Ecto neural progenitor cell (in vitro differentiated cells): ENCODE results near the gene WFDC12.
"Not testable (repeated sequence)": the region's sequence is repeated elsewhere in the genome, so short reads cannot be mapped to it uniquely, and the experiment has no call there.

Experiments used
- DNase-seq: peaks from one replicate; pipeline ENCODE4 v3.0.0-alpha.2; 2018; ENCODE audit warnings: low spot score

Gene WFDC12, protein sequence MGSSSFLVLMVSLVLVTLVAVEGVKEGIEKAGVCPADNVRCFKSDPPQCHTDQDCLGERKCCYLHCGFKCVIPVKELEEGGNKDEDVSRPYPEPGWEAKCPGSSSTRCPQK

DNA sequence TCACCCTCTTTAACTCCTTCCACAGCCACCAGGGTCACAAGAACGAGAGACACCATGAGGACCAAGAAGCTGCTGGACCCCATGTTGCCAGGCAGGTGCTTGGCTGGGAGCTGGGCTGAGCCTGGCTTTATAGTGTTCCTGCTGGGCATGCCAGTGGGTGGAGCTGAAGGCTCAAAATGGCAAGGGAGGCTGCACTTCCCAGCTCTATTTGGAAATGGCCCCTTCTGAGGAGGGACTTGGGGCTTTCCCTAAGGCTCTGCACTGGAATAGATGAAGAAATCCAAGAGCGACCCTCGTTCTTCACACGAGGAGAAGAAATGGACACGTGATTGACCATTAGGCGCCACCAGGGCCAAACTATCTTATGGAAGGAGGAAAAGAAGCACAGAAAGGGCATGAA lies at the start of gene WFDC12:
Gene WFDC12 (minus strand): TSS at position 101 of the 400 bp plus-strand sequence. CDS start 18 bp downstream, at position 83.
- DNase-seq: no peak

DNA sequence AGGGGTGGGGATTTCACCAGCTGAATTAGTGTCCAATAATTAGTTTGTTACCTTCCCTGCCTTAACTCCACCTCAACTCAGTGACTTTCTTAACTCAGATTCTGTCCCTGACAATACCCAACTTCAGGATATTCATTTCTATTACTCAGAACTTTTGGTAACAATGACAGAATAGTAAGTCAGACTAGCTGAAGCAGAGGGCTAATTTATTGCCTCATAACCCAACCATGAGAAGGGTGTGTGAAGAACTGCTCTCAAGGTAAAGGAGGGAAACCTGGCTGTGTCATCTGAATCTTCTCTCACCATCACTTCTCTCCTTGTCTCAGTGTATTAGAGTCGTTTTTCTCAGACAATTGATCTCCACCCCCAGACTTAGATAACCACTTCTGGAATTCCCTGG lies 49.3 kb upstream of the WFDC12 start:
- DNase-seq: no peak

DNA sequence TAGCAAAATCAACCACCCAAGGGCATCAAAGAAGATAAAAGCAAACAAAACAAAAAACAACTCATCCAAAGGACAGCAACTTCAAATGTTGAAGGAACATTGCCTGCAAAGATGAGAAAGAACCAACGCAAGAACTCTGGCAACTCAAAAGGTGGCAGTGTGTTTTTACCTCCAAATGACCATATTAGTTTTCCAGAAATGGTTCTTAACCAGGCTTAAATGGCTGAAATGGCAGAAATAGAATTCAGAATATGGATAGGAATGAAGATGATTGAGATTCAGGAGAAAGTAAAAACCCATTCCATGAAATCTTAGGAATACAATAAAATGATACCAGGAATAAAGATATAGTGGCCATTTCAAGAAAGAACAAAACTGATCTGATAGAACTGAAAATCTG lies 40.6 kb upstream of the WFDC12 start:
- DNase-seq: no peak

DNA sequence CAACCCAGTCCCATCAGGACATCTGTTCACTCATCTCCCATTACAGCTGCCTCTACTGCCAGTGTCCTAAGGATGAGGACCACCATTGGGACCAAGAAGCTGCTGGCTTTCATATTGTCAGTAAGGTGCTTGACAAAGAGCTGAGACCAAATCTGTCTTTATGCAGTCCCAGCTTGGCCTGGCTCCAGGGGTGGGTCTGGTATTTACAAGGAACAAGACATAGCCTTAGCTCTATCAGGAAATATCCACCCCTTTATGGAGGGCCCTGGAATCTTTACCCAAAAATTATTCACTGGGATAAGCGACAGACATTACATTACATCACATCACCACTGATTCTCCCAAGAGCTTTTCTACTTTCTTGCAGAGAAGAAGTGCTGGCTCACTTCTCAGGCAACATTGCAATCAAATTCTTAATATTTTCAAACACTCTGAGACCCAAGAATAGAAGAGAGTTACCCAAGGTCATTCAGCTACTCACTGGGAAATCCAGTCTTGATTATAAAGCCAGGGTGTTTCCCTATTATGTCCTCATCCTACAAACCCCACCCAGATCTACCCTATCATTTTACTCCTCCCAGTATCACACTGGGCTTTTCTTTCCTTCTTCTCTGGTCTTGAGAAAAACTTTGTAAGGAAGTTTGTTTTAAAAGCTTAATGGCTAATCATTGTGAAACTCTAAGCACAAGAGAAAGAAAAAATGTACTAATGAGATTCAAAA lies 39.0 kb upstream of the WFDC12 start:
- DNase-seq: no peak

DNA sequence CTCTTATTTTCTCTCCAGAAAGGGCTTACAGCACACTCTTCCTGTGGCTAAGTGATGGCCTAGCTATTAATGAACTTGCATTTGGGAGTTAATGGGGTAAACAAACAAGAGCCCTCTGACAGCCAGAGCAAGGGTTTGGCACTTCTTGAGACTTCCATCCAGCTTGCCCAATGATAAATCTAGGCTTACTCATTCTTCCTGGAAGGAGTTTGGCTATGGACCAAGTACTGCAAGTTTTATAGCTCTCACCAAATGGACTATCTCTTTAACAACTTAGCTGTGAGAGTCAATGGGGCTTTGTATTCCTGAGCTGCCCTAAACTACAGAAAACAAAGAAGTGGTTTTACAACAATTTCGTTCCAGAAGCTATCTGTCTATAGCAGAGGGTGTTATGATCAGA lies 33.7 kb upstream of the WFDC12 start:
- no peak for DNase-seq

DNA sequence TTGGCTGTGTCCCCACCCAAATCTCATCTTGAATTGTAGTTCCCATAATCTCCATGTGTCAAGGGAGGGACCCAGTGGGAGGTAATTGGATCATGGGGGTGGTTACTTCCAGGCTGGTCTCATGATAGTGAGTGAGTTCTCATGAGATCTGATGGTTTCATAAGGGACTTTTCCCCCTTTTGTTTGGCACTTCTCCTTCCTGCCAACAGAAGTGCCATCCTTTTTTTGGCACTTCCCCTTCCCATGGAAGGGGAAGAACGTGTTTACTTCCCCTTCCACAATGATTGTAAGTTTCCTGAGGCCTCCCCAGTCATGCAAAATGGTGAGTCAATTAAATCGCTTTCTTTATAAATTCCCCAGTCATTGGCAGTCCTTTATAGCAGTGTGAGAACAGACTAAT lies 32.4 kb upstream of the WFDC12 start:
- DNase-seq: no peak

DNA sequence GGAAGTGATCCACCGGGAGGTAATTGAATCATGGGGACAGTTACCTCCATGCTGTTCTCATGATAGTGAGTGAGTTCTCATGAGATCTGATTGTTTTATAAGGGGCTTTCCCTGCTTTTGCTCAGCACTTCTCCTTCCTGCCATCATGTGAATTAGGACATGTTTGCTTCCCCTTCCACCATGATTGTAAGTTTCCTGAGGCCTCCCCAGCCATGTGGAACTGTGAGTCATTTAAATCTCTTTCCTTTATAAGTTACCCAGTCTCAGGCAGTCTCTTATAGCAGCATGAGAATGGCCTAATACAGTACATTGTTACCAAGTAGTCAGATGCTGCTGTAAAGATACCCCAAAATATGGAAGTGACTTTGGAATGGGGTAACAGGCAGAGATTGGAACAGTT lies 30.5 kb upstream of the WFDC12 start:
- not testable (repeated sequence) for DNase-seq

DNA sequence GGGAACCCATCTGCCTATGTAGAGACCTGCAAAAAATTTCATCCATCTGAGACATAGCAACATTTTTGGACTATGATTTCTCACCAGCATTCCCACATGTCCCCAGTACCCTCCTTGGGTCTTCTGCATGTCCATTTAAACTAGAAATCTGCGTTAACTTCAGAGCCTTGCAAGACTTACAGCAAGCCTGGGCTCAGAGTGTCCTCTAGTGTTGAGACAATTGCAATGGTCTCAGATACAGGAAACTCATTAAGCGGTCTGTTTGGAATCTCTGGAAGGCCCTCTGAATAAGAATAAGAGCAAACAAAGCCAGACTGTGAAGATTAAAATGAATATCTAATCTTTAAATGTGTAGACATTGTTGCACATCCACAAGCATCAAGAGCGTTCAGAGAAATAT lies 29.9 kb upstream of the WFDC12 start:
- no peak for DNase-seq

DNA sequence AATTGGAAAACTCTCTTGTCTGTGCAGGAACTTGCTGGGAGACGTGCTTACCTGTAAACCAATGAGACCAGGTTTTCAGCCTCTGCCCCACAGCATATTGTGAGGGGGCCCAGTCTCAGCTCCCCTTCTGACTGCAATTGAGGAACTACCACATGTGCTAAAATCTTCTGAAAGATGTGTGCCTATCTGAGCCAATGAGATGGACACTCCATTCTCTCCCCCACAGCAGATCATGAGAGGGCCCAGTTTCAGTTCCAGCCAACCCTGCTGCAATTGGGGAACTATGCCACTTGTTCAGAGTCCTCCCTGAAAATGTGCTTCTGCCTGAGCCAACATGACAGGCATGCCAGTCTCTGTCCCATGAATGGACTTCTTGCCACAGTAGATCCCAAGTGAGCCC lies 29.5 kb upstream of the WFDC12 start:
- no peak for DNase-seq

DNA sequence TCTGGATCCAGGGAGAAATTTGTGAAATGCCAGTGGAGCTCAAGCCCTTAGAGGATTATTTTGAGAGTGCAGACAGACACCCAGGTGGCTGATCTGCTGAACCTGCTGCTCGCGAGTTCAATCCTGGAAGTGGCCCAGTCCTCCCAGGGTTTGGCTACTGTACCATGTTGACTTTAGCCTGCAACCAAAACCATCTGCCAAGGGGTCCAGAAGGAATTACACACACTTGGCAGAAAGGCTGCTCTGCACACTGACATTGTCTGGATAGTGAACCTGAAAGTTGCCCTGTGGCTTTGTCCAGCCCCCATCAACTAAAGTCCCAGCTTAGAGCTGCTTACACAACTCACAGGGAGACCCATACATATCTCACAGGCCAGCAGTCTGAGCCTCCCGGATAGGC lies 28.9 kb upstream of the WFDC12 start:
- DNase-seq: no peak

DNA sequence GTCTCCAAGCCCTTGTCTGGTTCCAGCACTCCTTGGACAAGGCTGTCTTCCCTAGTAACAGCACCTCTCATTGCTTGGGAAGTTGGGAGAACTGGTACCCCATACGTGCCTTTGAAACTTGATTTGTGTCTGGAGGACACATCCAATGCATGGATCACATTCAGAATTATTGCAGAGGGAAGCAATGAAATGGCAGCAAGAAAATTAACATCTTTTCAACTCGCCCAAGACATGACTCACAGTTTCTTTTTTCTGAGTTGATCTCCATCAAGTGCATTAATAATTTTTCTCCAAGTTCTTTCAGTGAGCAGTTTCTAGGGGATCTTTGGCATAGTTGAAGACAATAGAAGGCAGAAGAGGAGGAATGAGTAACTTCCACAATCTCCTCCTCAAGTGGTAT lies 28.1 kb upstream of the WFDC12 start:
- no peak for DNase-seq

DNA sequence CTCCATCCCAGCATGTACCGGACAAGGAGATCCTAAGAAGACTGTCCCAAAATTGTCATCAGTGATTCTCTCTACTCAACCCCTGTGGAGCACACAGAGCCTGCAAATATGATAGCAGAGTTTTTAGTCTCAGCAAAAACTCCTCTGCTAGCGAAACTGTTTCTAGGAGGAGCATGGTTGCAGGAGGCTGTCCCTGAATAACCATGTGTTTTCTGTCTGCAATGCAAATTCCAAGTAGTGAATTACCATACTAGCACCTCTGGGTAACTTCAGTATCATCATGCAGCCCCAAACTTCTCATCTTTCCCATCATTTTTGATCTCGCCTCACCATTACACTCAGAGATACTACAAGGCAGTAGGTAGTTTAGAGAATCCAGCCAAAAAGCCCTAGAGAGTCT lies 24.8 kb upstream of the WFDC12 start:
- no peak for DNase-seq

DNA sequence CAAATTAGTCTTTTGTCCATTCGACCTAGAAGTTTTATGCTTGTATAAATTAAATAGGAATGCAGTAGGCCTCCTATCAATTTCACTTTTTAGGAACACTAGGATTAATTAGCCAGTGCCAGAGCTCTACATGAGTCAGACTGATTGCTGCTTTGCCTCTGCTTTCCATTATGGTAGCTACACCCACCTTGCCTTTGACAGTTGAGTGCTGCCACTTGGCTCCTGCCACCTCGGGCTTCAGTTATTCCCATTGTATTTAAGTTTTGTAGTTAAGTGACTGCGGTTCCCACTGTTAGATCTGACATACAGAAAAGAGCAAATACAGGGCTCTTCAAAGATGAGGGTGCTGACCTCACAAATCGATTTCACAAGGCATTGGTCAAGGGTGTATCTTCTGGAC lies 16.6 kb upstream of the WFDC12 start:
- DNase-seq: no peak

DNA sequence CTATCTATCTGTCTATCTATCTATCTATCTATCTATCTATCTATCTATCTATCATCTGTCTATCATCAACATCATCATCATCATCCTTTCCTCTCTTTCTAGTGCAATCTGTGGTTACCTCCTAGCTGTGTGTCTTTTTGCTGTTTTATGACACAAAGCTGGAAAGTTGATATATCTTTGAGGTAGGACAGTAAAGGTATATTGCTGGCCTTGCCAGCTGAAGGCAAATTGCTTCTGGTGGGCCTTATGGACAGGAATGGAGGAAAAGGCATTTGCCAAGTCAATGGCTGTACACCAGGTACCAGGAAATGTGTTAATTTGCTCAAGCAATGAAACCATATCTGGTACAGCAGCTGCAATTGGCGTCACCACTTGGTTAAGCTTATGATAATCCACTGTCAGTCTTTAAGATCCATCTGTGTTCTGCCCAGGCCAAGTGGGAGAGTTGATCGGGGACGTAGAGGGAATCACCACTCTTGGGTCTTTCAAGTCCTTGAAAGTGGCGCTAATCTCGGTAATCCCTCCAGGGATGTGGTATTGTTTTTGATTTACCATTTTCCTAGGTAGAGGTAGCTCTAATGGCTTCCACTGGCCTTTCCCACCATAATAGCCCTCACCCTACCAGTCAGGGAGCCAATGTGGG lies 15.6 kb upstream of the WFDC12 start:
- not testable (repeated sequence) for DNase-seq

DNA sequence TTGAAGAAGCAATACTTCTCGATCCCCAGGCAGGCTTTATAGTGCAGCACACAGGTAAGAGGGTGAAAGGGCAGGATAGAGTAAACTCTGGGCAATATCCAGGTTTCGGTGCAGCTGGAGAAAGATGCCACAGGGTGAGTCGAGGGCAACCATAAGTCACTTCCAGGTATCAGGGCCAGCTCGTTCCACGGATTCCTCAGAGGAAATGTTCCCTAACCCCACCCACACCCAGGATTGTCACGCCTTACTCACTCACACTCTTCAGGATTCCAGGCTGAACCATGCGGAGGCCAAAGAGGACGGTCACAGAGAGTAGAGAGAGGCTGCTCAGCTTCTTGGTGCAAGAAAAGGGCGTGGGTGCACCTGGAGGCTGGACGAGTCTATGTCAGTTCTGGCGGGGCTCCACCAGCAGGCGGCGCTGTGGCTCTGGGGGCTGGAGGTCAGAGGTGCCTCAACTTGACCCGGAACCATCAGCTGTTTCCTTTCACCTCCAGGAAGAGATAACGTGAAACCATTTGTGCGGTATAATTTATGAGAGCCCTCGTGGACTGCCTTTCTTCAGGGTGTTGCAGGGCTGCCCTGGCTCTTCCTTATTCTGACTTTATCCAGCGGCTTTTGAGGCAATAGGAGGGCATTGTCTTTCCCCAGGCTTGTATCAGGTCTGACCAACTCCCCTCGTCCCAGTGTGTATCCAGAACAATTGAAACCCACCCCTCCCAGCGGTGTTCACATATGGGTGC lies 14.5 kb upstream of the WFDC12 start:
- peak; percentile 80 for DNase-seq

DNA sequence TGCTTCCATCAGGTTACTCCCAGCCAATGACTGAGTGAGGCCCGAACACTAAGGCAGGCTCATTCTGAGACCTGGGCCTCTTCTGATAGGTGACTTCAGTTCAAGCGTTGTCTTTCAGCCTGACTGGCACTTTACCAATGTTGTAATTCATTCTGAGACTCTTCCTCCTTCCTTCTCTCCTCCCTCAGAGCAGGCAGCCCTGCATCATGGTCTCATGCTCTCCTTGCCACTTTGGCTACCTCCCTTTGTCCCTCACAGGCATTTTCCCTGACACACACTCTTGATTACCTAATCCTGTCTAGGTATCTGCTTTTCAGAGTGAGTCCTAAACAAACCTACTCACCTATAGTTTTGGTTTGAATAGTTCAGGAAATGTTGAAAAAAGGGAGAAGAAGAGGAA lies 12.6 kb upstream of the WFDC12 start:
- no peak for DNase-seq

DNA sequence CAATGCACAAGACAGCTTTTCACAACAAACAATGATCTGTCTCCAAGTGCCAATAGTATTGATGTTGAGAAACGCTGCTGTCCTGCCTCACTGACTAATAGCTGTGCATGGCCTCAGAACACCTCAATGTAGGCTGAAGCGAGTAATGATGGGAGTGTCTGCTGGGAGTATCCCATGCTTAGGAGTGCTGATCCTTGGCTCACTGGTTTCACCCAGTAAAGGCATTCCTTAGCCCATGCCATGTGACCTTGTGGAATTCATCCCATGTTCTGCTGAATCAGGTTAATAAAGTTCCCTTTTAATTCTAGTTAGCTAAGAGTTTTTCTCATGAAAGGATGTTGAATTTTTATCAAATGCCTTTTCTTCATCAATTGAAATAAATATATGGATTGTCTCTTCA lies 3.8 kb upstream of the WFDC12 start:
- DNase-seq: no peak

DNA sequence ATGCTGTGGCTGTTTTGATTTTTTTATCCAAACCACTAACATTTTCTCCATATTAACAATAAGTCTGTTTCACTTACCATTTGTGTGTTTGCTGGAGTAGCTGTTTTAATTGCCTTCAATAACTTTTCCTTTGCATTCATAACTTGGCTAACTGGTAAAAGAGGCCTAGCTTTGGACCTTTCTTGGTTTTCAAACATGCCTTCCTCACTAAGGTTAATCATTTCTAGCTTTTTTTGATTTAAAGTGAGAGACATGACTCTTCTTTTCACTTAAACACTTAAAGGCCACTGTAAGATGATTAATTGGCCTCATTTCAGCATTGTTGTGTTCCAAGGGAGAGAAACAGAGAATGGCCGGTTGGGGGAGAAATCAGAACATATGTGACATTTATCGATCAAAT lies 2.9 kb downstream of the WFDC12 start:
- no peak for DNase-seq

DNA sequence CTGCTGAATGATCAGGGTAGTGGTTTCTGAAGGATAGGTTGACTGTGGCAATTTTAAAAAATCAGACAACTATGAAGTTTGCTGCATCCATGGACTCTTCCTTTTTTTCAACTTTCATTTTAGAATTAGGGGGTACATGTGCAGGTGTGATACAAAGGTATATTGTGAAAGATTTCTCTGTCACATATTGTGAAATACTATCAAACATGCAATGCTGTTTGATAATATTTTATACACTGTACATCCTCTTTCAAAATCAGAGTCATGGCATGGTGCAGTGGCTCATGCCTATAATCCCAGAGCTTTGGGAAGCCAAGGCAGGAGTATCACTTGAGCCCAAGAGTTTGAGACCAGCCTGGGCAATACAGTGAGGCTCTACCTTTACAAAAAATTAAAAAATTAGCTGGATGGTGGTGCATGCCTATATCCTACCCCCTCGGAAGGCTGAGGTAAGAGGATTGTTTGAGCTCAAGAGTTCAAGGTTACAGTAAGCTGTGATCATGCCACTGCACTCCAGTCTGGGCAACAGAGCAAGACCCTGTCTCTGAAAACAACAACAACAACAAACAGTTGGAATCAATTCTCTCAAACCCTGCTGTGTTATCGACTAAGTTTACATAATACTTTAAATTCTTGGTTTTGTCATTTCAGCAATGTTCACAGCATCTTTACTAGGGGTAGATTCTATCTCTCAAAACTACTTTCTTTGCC lies 4.6 kb downstream of the WFDC12 start:
- DNase-seq: no peak

DNA sequence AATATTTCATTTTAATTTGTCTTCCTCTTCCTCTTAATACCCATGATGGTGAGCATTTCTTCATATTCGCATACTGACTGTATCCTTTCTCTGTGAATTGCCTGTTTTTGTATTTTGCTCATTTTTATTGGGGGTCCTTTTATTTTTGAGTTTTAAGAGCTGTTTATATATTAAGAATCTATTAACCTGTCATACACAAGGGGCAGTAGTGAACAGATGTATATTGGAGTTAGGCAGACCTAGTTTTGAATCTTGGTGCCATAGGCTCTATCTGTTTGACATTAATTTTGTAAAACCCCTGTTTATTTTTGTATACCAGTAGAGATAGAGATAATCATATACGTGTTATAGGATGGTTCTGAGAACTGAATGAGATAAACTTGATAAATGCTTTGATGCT lies 6.2 kb downstream of the WFDC12 start:
- no peak for DNase-seq

DNA sequence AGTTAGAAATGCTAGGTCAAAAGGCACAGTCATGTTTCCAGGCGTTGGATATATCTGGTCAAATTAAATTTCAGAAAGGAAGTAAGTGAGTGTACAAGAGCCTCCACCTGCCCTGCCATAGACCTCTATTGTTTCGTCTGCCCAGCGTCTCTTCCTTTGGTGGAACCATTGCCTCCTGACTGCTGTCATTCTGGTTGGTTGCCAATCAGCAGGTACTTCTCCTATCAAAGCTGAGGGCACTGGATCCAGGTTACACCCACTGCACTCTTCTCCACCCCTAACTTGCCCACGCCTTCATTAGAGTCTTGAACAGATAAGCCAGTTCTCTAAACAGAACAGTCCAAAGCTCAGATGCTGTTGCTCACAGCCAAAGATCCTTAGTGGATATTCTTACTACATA lies 6.7 kb downstream of the WFDC12 start:
- DNase-seq: no peak

DNA sequence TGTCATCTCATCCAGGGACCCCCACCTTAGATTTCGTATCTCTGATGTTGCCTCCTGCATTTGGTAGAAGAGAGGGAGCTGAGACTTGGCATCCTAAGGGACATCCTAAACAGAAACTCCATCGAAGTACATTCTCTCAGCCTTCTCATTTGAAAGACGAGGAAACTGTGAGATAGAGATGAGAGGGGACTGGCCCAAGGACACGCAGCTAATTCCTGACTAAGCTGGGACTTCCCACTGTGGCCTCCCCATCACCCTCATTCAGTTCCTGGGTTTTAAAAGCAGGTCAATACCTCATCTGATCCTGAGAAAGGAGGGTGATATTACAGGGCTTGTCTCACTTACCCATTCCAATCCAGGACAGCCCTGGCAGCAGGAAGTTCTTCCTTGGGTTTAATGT lies 8.4 kb downstream of the WFDC12 start:
- DNase-seq: no peak

DNA sequence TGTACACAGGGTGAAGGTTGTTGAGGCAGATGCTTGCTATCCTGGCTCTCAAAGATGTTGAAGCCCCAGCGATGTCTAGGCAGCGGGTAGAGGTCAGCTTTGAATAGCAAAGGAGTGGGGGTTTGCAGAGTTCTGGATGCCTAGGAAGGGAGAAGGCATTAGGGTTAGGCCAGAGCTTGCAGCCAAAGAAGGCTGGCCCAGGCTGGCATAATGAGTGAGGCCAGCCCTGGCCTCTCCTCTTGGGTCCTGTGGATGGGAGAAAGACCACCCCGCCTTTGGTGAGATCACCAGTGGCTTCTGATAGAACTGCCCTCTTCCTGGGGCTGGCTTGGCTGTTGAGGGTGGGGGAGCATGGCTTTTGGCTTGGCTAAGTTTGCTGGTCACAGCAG lies 8.9 kb downstream of the WFDC12 start:
- DNase-seq: no peak
